Mesendoderm (in vitro differentiated cells): ENCODE data around the gene TGFBR3L.

ENCODE experiments used
- DNase-seq: peaks from one replicate; pipeline ENCODE4 v3.0.0; 2013
- H2AK5ac ChIP-seq: 2 replicates; pipeline ENCODE4 v1.6.1; 2013; ENCODE audit warnings: low read length, inconsistent platforms
- H2BK120ac ChIP-seq: 2 replicates; pipeline ENCODE4 v1.6.1; 2013; ENCODE audit warnings: low read depth, mild to moderate bottlenecking, low read length, moderate library complexity, mixed read lengths
- H2BK15ac ChIP-seq: replicated peaks from 2 replicates; pipeline ENCODE4 v1.6.1; 2013; ENCODE audit warnings: low read depth, mild to moderate bottlenecking, moderate library complexity
- H2BK5ac ChIP-seq: 2 replicates; pipeline ENCODE4 v1.6.1; 2013; ENCODE audit warnings: low read length, inconsistent platforms
- H3K18ac ChIP-seq: 2 replicates; pipeline ENCODE4 v1.6.1; 2013; ENCODE audit warnings: mild to moderate bottlenecking, low read length, mixed read lengths
- H3K23ac ChIP-seq: one replicate; pipeline ENCODE4 v1.6.1; 2013; ENCODE audit warnings: low read length
- H3K27ac ChIP-seq: 2 replicates; pipeline ENCODE4 v1.5.1; 2013; ENCODE audit warnings: low read depth, mild to moderate bottlenecking, inconsistent platforms, low read length, moderate library complexity
- H3K27me3 ChIP-seq: 2 replicates; pipeline ENCODE4 v1.6.1; 2013; ENCODE audit warnings: low read length, control low read depth, mild to moderate bottlenecking, inconsistent platforms; ENCODE audit not compliant: insufficient read depth, poor library complexity
- H3K36me3 ChIP-seq: 2 replicates; pipeline ENCODE4 v1.6.1; 2013; ENCODE audit warnings: low read length, inconsistent platforms; ENCODE audit not compliant: control insufficient read depth, insufficient read depth
- H3K4ac ChIP-seq: one replicate; pipeline ENCODE4 v1.6.1; 2013; ENCODE audit warnings: low read depth, mild to moderate bottlenecking, low read length, moderate library complexity
- H3K4me1 ChIP-seq: 2 replicates; pipeline ENCODE4 v1.6.1; 2013; ENCODE audit warnings: low read depth, low read length, inconsistent platforms; ENCODE audit not compliant: control insufficient read depth
- H3K4me2 ChIP-seq: 2 replicates; pipeline ENCODE4 v1.6.1; 2013; ENCODE audit warnings: low read length
- H3K4me3 ChIP-seq: 2 replicates; pipeline ENCODE4 v1.5.1; 2013; ENCODE audit warnings: mild to moderate bottlenecking, low read length
- H3K56ac ChIP-seq: one replicate; pipeline ENCODE4 v1.6.1; 2013; ENCODE audit warnings: low read length
- H3K79me1 ChIP-seq: 2 replicates; pipeline ENCODE4 v1.6.1; 2013; ENCODE audit warnings: low read length, inconsistent platforms
- H3K79me2 ChIP-seq: 2 replicates; pipeline ENCODE4 v1.6.1; 2013; ENCODE audit warnings: mild to moderate bottlenecking, low read length; ENCODE audit not compliant: control insufficient read depth, insufficient read depth
- H3K9ac ChIP-seq: 2 replicates; pipeline ENCODE4 v1.6.1; 2013; ENCODE audit warnings: low read length, inconsistent platforms
- H4K5ac ChIP-seq: one replicate; pipeline ENCODE4 v1.6.1; 2013; ENCODE audit warnings: low read length
- H4K8ac ChIP-seq: one replicate; pipeline ENCODE4 v1.6.1; 2013; ENCODE audit warnings: low read depth, mild to moderate bottlenecking, control low read depth, low read length, moderate library complexity
- WGBS: extraction: QIAGEN DNeasy Blood & Tissue Kit; methylation state at CpG from one replicate; pipeline ENCODE4 v1.1.7; 2013; ENCODE audit warnings: low lambda C conversion rate, missing lambda C conversion rate; ENCODE audit not compliant: insufficient coverage; ENCODE audit errors: extremely low coverage; 5-methylcytosine and 5-hydroxymethylcytosine counted together

TGFBR3L gene

DNA sequence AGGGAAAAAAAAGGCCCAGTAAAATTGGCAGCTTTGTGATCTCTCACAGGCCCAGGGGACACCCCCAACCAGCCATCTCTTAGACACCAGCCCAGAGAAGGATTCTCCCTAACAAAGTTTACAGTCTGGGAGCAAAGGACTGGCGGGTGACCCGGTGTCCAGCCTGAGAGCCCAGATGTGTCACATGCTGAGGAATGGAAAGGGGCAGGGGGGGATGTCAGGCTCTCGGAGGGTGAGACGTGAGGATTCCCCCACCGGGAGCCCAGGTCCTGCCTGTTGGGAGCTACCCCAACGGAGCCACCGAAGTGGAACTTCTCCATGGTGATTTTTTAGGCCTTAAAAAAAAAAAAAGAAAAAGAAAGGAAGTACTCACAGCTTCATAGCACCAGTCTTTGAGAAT, 16.1 kb downstream of the TGFBR3L start:
- WGBS = no CpG with 5 or more reads among the region's 7 CpGs
- Histone ChIP-seq H3K4me3 (no peak overlapping the region), H4K5ac (no peak overlapping the region), H2BK5ac (no peak overlapping the region), H3K27me3 (no peaks in the 10 kb centered on the region), H3K36me3 (peaks cover 11% of the 10 kb centered on the region), H3K56ac (no peak overlapping the region), H2AK5ac (no peak overlapping the region), H2BK15ac (no peak overlapping the region), H3K4me1 (no peaks in the 10 kb centered on the region), H3K9ac (no peak overlapping the region), H3K79me1 (no peaks in the 10 kb centered on the region), H2BK120ac (no peak overlapping the region), H3K79me2 (no peaks in the 10 kb centered on the region), H4K8ac (no peak overlapping the region), H3K27ac (no peak overlapping the region), H3K23ac (no peak overlapping the region), H3K4ac (no peak overlapping the region), H3K4me2 (no peak overlapping the region), H3K18ac (no peak overlapping the region)
- no peak for DNase-seq

DNA sequence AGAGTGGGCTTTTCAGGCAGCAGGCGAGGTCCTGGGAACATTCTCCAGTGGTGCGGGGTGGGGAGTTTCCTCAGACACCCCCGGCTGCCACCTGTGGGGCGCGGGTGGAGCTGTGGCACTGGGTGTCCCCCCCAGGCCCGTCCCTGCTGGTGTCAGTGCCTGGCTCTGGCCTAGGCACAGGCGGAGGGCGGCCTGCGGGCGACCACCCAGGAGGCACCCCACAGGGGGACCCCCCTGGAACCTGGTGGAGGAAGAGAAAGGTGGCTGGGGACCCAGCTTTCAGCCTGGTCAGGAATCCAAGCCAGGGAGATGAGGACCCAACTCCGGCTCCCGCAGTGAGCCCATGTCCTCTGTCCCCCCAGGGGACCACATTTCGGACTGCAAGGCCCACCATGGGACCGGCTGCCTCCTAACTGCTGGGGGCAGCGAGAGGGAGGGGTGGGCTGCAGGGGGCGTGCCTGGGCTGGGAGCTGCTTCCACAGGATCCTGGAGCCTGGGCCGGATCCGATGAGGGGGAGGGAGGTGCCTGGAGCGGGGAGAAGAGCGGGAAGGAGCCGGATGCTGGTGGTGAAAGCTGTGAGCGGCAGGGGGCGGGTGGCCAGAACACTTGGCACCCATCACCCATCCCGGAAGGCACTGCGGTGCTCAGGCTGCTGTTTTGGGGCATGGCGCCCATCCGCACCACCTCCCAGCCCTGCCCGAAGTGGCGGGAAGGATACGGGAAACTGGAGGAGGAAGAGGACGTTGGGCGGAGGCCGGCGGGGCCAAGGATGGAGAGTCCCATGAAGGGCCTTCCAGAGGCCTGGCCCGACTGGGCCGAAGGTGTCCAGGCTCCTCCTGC, 16.8 kb downstream of the TGFBR3L start:
- DNase-seq = no peak
- Histone ChIP-seq H3K79me1 (no peaks in the 10 kb centered on the region), H3K79me2 (no peaks in the 10 kb centered on the region), H2AK5ac (no peak overlapping the region), H3K56ac (no peak overlapping the region), H3K9ac (no peak overlapping the region), H4K5ac (no peak overlapping the region), H3K27me3 (no peaks in the 10 kb centered on the region), H3K4me2 (no peak overlapping the region), H3K4me1 (no peaks in the 10 kb centered on the region), H3K4me3 (no peak overlapping the region), H2BK5ac (no peak overlapping the region), H3K27ac (no peak overlapping the region), H3K23ac (no peak overlapping the region), H3K4ac (no peak overlapping the region), H4K8ac (no peak overlapping the region), H2BK15ac (no peak overlapping the region), H2BK120ac (no peak overlapping the region), H3K18ac (no peak overlapping the region), H3K36me3 (peaks cover 11% of the 10 kb centered on the region)
- WGBS = no CpG with 5 or more reads among the region's 36 CpGs

DNA sequence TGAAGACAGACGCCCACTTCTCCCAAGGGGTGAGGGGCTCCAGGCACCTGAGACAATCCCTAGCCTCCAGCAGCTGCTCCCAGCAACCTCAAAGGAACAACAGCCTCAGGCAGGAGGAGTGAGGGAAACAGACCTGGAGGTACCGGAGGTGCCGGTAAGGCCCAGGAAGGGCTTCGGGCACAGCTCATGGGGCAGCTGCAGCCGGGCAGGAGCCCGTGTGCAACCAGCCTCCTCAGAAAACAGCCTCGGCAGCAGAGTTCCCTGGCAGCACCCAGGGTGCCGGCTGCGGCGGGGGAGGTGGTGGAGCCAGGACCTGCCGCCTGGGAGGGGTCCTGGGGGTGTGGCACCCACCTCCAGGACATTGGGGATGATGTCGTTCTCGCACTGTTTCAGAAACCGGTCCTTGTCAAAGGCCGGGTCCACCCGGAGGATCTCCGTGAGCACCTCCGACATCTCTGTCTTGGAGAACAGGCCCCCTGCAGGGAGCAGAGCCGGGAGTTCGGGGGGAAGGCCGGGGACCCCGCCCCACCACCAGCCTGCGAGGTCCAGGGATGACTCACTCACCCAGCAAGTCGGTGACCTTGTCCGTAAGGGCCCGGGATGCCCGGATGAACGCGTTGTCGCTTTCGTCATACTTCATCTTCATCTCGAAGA, 17.8 kb downstream of the TGFBR3L start:
- no peak overlapping the region for H3K4me2 ChIP-seq
- H3K23ac ChIP-seq = no peak overlapping the region
- H3K36me3 ChIP-seq = peaks cover 11% of the 10 kb centered on the region
- no peaks in the 10 kb centered on the region for H3K79me1 ChIP-seq
- H3K27ac ChIP-seq = no peak overlapping the region
- no peak overlapping the region for H3K4me3 ChIP-seq
- no peak for DNase-seq
- H3K9ac ChIP-seq = no peak overlapping the region
- no peak overlapping the region for H3K4ac ChIP-seq
- no peaks in the 10 kb centered on the region for H3K79me2 ChIP-seq
- H3K18ac ChIP-seq = no peak overlapping the region
- no peak overlapping the region for H4K8ac ChIP-seq
- no peaks in the 10 kb centered on the region for H3K4me1 ChIP-seq
- no CpG with 5 or more reads among the region's 32 CpGs for WGBS
- H2BK120ac ChIP-seq = no peak overlapping the region
- H2AK5ac ChIP-seq = no peak overlapping the region
- H3K27me3 ChIP-seq = no peaks in the 10 kb centered on the region
- H2BK5ac ChIP-seq = no peak overlapping the region
- H3K56ac ChIP-seq = no peak overlapping the region
- no peak overlapping the region for H4K5ac ChIP-seq
- H2BK15ac ChIP-seq = no peak overlapping the region

DNA sequence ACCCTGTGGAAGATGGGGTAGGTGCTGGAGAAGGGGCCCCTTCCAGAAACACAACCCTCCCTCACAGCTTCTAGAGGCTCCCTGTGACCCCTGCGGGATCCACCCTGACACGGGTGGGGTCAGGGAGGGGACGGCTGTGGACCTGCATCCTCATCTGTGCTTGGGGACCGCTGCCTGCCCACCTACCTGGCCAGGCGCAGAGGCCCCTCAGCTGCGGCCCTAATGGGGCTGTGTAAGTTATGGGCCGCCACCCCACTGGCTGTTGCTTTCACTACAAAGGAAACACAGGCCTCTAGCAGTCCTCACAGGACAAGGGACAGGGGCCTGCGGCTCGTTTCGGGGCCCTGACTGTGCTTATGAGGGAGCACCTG, 18.3 kb downstream of the TGFBR3L start:
- no CpG with 5 or more reads among the region's 10 CpGs for WGBS
- H2BK5ac ChIP-seq = no peak overlapping the region
- H3K79me2 ChIP-seq = no peaks in the 10 kb centered on the region
- no peak overlapping the region for H4K8ac ChIP-seq
- no peak for DNase-seq
- H2BK15ac ChIP-seq = no peak overlapping the region
- H2AK5ac ChIP-seq = no peak overlapping the region
- no peak overlapping the region for H3K4me3 ChIP-seq
- H3K23ac ChIP-seq = no peak overlapping the region
- no peak overlapping the region for H3K56ac ChIP-seq
- no peak overlapping the region for H2BK120ac ChIP-seq
- H3K79me1 ChIP-seq = no peaks in the 10 kb centered on the region
- no peak overlapping the region for H3K27ac ChIP-seq
- no peak overlapping the region for H3K4ac ChIP-seq
- no peak overlapping the region for H3K4me2 ChIP-seq
- no peak overlapping the region for H4K5ac ChIP-seq
- no peak overlapping the region for H3K18ac ChIP-seq
- no peaks in the 10 kb centered on the region for H3K27me3 ChIP-seq
- peaks cover 11% of the 10 kb centered on the region for H3K36me3 ChIP-seq
- H3K9ac ChIP-seq = no peak overlapping the region
- no peaks in the 10 kb centered on the region for H3K4me1 ChIP-seq

DNA sequence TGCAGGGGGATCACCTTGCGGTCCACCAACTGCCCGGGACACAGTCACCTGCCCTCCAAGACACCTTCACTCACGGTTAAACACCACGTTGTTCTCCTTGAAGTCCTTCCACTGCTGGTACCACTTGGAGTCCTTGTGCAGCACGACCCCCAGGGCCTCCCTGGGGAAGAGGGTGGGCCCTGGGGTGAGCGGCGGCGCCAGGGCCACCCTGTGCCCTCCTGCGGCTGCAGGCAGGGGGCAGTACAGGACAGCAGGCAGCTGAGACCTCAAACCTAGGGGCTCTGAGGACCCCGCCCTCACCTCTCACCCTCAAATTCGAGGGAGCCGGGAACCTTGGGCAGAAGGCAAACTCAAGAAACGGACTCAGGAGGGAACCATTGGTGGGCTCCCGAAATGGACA, 18.8 kb downstream of the TGFBR3L start:
- H3K4ac ChIP-seq = no peak overlapping the region
- no peak overlapping the region for H3K4me3 ChIP-seq
- no peaks in the 10 kb centered on the region for H3K79me2 ChIP-seq
- H3K4me1 ChIP-seq = no peaks in the 10 kb centered on the region
- H3K18ac ChIP-seq = no peak overlapping the region
- H3K36me3 ChIP-seq = peaks cover 11% of the 10 kb centered on the region
- H2BK5ac ChIP-seq = no peak overlapping the region
- no peak overlapping the region for H3K9ac ChIP-seq
- H4K8ac ChIP-seq = no peak overlapping the region
- H2BK15ac ChIP-seq = no peak overlapping the region
- H3K56ac ChIP-seq = no peak overlapping the region
- no peak overlapping the region for H2AK5ac ChIP-seq
- H2BK120ac ChIP-seq = no peak overlapping the region
- H4K5ac ChIP-seq = no peak overlapping the region
- no peak overlapping the region for H3K23ac ChIP-seq
- DNase-seq = no peak
- no peak overlapping the region for H3K4me2 ChIP-seq
- no peaks in the 10 kb centered on the region for H3K27me3 ChIP-seq
- no peak overlapping the region for H3K27ac ChIP-seq
- no peaks in the 10 kb centered on the region for H3K79me1 ChIP-seq
- no CpG with 5 or more reads among the region's 14 CpGs for WGBS
